Fibroblast of lung (primary cell): Measurements from ENCODE around the gene PF4V1. TPM values are rescaled to one million over a fixed set of nuclear protein-coding genes. Genes with fewer than 3 reads are reported as not detected.
"Not testable (repeated sequence)": the region's sequence is repeated elsewhere in the genome, so short reads cannot be mapped to it uniquely, and the experiment has no call there.

Experiments
- DNase-seq, 2 donors: peaks; one replicate each; pipeline versions ENCODE4 v3.0.0 to v3.0.0-alpha.2; 2010; ENCODE audit warnings: low read depth in 2 of 2
- H2AFZ ChIP-seq: 2 replicates; pipeline ENCODE4 v1.5.1; 2012; ENCODE audit warnings: low read length, control low read depth, inconsistent platforms
- H3K27ac ChIP-seq: 2 replicates; pipeline ENCODE4 v1.5.1; 2011; ENCODE audit warnings: low read length, control low read depth; ENCODE audit not compliant: insufficient read depth
- H3K27me3 ChIP-seq: 2 replicates; pipeline ENCODE4 v1.5.1; 2011; ENCODE audit warnings: mild to moderate bottlenecking, low read length; ENCODE audit not compliant: control insufficient read depth, insufficient read depth
- H3K36me3 ChIP-seq: 2 replicates; pipeline ENCODE4 v1.5.1; 2011; ENCODE audit warnings: low read length; ENCODE audit not compliant: control insufficient read depth, insufficient read depth
- H3K4me1 ChIP-seq: 2 replicates; pipeline ENCODE4 v1.5.1; 2011; ENCODE audit warnings: low read length; ENCODE audit not compliant: control insufficient read depth, insufficient read depth; ENCODE audit errors: extremely low read depth
- H3K4me2 ChIP-seq: 2 replicates; pipeline ENCODE4 v1.5.1; 2011; ENCODE audit warnings: low read length, control low read depth; ENCODE audit not compliant: insufficient read depth; ENCODE audit errors: extremely low read depth
- H3K4me3 ChIP-seq, 4 experiments: fragments of 200-600 bp in 1 of 4; sonication (generic) in 1 of 4; replicated peaks in 1 of 4; 2 replicates each; pipeline ENCODE4 v1.5.1; 2011 to 2016; ENCODE audit warnings: low read length in 4 of 4, low read depth in 3 of 4, mild to moderate bottlenecking in 3 of 4, control low read depth in 2 of 4, inconsistent platforms in 1 of 4, mixed read lengths in 1 of 4; ENCODE audit not compliant: insufficient read depth in 1 of 4; ENCODE audit errors: control extremely low read depth in 1 of 4
- H3K79me2 ChIP-seq: 2 replicates; pipeline ENCODE4 v1.5.1; 2012; ENCODE audit warnings: mild to moderate bottlenecking, low read length, inconsistent platforms; ENCODE audit not compliant: control insufficient read depth, insufficient read depth
- H3K9ac ChIP-seq: 2 replicates; pipeline ENCODE4 v1.5.1; 2011; ENCODE audit warnings: mild to moderate bottlenecking, low read length, control low read depth; ENCODE audit not compliant: insufficient read depth
- H3K9me3 ChIP-seq: 2 replicates; pipeline ENCODE4 v1.5.1; 2012; ENCODE audit warnings: low read depth, low read length; ENCODE audit not compliant: control insufficient read depth, insufficient read depth
- H4K20me1 ChIP-seq: 2 replicates; pipeline ENCODE4 v1.5.1; 2011; ENCODE audit warnings: low read length; ENCODE audit not compliant: control insufficient read depth, insufficient read depth; ENCODE audit errors: extremely low read depth
- CTCF ChIP-seq, 2 donors: IDR thresholded peaks in 1 of 2; conservative IDR thresholded peaks in 1 of 2; 1 replicate in 1 of 2; 2 replicates in 1 of 2; pipeline ENCODE4 v1.5.1; 2011 to 2012; ENCODE audit warnings: low read length in 2 of 2, control low read depth in 1 of 2, inconsistent platforms in 1 of 2, low read depth in 1 of 2, mild to moderate bottlenecking in 1 of 2
- EZH2 ChIP-seq: IDR thresholded peaks from 2 replicates; pipeline ENCODE4 v1.5.1; 2012; ENCODE audit warnings: low read length, control low read depth, mild to moderate bottlenecking; ENCODE audit errors: missing control alignments
- polyA plus RNA-seq, 2 donors: library from polyadenylated mRNA; depleted of rRNA in 1 of 2; stranded (reverse) in 1 of 2; unstranded in 1 of 2; fragments of >200 nt; gene quantifications; 2 replicates each; pipeline ENCODE4 v1.2.1, GENCODE V29; 2011 to 2012; ENCODE audit warnings: missing spikeins in 1 of 2
- total RNA-seq: library from RNA; depleted of rRNA; stranded (reverse); fragments of >200 nt; gene quantifications from 2 replicates; pipeline ENCODE4 v1.2.1, GENCODE V29; 2014

Gene PF4V1
- total and polyA plus RNA-seq, 2 donors (not counting 1 experiment from before 2014, with no cell fraction given), result not detected

- peak; percentile 61 to 86 for DNase-seq
- Histone ChIP-seq H3K4me3 (no peak overlapping the region), H3K36me3 (no peaks in the 10 kb centered on the region), H4K20me1 (no peaks in the 10 kb centered on the region), H3K4me2 (no peak overlapping the region), H3K27ac (no peak overlapping the region), H3K4me1 (peaks cover 2% of the 10 kb centered on the region), H3K79me2 (no peaks in the 10 kb centered on the region), H3K9ac (no peak overlapping the region), H3K27me3 (no peaks in the 10 kb centered on the region), H3K9me3 (no peaks in the 10 kb centered on the region), H2AFZ (no peak overlapping the region)
- no peak for TF ChIP-seq EZH2
- TF ChIP-seq CTCF (conservative IDR thresholded peaks at IDR 0.05 in 1 of 2, IDR thresholded peaks at IDR 0.05 in 1 of 2; ENCODE audit: low read depth in 1 of 2, low read length in 2 of 2), result no peak
Observed at GRCh38 chr4:73895201-73896175, 42.4 kb downstream of the PF4V1 start.

- no peaks in the 10 kb centered on the region for H4K20me1 ChIP-seq
- no peaks in the 10 kb centered on the region for H3K27me3 ChIP-seq
- H3K4me1 ChIP-seq, result peaks cover 5% of the 10 kb centered on the region
- DNase-seq, result no peak
- H3K4me3 ChIP-seq, result no peak overlapping the region
- no peak overlapping the region for H3K9ac ChIP-seq
- no peaks in the 10 kb centered on the region for H3K9me3 ChIP-seq
- no peak overlapping the region for H3K27ac ChIP-seq
- H3K4me2 ChIP-seq, result no peak overlapping the region
- H2AFZ ChIP-seq, result no peak overlapping the region
- no peaks in the 10 kb centered on the region for H3K36me3 ChIP-seq
- no peak for TF ChIP-seq CTCF (conservative IDR thresholded peaks at IDR 0.05 in 1 of 2, IDR thresholded peaks at IDR 0.05 in 1 of 2; ENCODE audit: low read depth in 1 of 2, low read length in 2 of 2)
- TF ChIP-seq EZH2, result no peak
- no peaks in the 10 kb centered on the region for H3K79me2 ChIP-seq
Observed at GRCh38 chr4:73896416-73896815, 43.3 kb downstream of the PF4V1 start.

- peak; percentile 65 to 82 for DNase-seq
- Histone ChIP-seq H3K27ac (no peak overlapping the region), H2AFZ (no peak overlapping the region), H3K4me3 (no peak overlapping the region), H3K9me3 (no peaks in the 10 kb centered on the region), H3K4me2 (no peak overlapping the region), H3K4me1 (peaks cover 3% of the 10 kb centered on the region), H3K36me3 (no peaks in the 10 kb centered on the region), H3K27me3 (no peaks in the 10 kb centered on the region), H3K9ac (no peak overlapping the region), H3K79me2 (no peaks in the 10 kb centered on the region), H4K20me1 (no peaks in the 10 kb centered on the region)
- TF ChIP-seq CTCF (conservative IDR thresholded peaks at IDR 0.05 in 1 of 2, IDR thresholded peaks at IDR 0.05 in 1 of 2; ENCODE audit: low read depth in 1 of 2, low read length in 2 of 2) (no peak), EZH2 (no peak)
Observed at GRCh38 chr4:73897380-73898136, 44.5 kb downstream of the PF4V1 start.

- not testable (repeated sequence) for H3K79me2 ChIP-seq, H3K27me3 ChIP-seq, H3K4me3 ChIP-seq, H2AFZ ChIP-seq, DNase-seq, H3K9me3 ChIP-seq, H3K36me3 ChIP-seq, H3K9ac ChIP-seq, H3K4me2 ChIP-seq, H3K4me1 ChIP-seq, H3K27ac ChIP-seq, H4K20me1 ChIP-seq
Observed at GRCh38 chr4:73899338-73899737, 46.2 kb downstream of the PF4V1 start.
